ENCODE data around the gene MOG.

DNA sequence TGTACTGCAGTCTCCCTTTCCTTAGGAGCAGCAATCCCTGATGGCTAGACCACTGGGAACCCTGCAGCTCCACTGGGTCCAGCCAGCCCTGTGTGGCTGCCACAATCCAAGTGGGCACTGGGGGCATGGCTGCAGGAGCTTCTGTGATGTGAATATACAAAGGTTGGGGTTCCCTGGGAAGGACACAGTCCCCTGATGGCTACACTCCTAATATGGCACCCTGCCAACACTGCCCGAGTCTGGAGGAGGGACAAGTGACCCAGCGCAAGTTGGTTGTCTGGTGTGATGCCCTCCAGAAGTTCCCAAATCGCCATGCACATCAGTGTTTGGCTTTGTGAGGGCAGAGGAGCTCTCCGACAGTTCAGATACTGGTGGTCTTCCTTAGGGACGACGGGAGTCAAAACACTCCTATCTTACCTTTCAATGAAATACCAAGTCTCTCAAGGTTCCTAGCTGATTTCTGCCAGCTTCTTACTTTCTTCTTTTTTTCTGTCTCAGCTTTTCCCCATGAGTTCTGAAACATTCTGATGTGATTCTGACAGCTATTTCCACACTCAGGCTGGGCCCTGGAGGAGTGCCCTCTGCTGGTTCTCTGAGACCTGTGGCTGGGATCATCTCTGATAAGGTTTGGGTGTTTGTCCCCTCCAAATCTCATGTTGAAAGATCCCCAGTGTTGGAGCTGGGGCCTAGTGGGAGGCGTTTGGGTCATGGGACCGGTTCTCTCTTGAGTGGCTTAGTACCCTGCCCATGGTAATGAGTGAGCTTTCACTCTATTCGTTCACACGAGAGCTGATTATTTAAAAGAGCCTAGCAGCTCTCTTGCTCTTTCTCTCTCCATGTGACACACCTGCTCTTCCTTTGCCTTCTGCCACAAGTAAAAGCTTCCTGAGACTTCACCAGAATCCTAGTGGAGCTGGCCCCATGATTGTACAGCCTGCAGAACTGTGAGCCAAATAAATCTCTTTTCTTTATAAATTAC lies 39.5 kb downstream of the MOG start:
- no peak for TF ChIP-seq POLR2A (IDR thresholded peaks at IDR 0.05)
- TF ChIP-seq, protein P1, sequence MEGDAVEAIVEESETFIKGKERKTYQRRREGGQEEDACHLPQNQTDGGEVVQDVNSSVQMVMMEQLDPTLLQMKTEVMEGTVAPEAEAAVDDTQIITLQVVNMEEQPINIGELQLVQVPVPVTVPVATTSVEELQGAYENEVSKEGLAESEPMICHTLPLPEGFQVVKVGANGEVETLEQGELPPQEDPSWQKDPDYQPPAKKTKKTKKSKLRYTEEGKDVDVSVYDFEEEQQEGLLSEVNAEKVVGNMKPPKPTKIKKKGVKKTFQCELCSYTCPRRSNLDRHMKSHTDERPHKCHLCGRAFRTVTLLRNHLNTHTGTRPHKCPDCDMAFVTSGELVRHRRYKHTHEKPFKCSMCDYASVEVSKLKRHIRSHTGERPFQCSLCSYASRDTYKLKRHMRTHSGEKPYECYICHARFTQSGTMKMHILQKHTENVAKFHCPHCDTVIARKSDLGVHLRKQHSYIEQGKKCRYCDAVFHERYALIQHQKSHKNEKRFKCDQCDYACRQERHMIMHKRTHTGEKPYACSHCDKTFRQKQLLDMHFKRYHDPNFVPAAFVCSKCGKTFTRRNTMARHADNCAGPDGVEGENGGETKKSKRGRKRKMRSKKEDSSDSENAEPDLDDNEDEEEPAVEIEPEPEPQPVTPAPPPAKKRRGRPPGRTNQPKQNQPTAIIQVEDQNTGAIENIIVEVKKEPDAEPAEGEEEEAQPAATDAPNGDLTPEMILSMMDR (IDR thresholded peaks at IDR 0.05), result peak in 3 of 4 donors; percentile 45 to 54 (median 53)
